T-helper 2 cell (primary cell): ENCODE data around the gene DCLRE1B.

ENCODE experiments used
- DNase-seq, 5 experiments: peaks; one replicate each; pipeline versions ENCODE4 v3.0.0 to v3.0.0-alpha.2; 2012 to 2022

DCLRE1B gene

DNA sequence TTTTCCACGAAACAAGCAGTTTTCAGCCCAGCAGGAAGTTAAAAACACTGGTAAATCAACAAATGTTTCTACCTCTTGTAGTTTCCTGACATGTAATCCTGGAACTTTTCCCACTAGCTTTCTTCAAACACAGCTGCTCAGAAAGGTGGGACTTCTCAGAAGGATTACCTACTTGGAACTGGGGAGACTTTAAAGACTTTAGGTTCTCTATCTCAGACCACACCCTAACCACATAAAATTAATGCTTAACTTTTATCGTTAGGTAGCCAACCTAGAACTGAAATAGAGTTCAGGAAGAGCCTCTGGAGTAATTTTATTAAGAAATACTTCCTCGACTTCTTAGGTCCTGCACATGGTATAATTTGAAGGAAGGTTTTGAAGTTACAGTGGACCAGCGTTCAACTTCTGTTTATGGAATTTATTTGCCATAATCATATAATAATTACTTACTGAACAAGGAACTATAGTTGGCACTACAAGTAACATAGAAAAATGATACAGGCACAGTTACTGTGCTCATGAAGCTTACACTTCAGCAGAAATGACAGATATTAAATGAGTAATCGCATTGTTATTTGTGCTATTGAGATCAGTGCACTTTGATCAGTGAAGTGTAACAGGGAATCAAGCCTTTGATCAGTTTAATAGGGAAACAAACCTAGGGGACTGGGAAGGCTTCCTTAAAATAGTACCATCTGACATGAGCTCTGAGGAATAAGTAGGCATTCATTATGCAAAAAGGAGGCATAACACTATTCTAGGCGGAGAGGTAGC is 17.5 kb upstream of the DCLRE1B start, which contains the start of gene BCL2L15:
TSS of gene BCL2L15 (minus strand) at position 180 of the 774 bp plus-strand sequence. CDS start 206 bp downstream, outside the sequence.
- DNase-seq, result no peak

DNA sequence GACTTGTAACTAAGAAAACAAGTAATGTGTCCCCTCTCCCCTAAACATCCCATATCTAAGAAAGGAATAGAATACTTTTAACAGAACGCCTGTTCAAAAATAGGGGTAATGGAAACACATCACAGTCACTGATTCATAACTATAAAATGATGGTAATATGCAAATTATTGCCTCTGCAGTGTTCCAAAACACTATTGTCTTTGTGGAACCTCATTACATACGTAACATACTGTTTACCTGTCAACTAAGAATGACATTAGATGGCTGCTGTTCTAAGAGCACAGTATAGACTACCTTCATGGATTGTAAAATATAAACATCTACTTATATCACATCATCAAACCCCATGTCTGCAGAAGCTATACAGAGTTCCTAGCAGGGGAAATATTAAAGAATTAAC is 14.3 kb upstream of the DCLRE1B start:
- DNase-seq, result no peak

DNA sequence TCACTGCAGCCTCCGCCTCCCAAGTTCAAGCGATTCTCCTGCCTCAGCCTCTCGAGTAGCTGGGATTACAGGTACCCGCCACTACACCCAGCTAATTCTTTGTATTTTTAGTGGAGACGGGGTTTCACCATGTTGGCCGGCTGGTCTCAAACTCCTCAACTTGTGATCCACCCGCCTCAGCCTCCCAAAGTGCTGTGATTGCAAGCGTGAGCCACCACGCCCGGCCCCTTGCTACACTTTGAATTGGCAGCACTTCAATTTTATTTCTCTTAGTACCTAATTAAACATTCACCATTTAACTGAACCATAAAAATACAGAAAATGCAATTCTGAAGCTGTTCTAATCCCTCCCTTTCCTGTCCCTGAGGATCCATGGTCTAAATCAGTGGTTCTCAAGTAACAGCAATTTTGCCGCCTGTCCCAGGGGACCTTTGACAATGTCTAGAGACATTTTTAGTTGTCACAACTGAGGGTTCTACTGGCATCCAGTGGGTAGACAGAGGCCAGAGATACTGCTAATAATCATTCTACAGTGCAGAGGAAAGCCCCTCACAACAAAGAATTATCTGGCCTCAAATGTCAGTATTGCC is 13.4 kb upstream of the DCLRE1B start:
- no peak for DNase-seq

DNA sequence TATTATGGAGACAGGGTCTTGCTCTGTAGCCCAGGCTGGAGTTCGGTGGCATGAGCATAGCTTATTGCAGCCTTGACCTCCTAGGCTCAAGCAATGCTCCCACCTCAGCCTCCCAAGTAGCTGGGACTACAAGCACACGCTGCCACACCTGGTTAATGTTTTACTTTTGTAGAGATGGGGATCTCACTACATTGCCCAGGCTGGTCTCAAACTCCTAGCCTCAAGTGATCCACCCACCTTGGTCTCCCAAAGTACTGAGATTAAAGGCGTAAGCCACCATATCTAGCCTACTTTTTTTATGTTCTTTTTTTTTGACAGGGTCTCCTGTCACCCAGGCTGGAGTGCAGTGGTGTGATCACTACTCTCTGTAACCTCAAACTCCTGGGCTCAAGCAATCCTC is 11.9 kb upstream of the DCLRE1B start:
- DNase-seq, result no peak

DNA sequence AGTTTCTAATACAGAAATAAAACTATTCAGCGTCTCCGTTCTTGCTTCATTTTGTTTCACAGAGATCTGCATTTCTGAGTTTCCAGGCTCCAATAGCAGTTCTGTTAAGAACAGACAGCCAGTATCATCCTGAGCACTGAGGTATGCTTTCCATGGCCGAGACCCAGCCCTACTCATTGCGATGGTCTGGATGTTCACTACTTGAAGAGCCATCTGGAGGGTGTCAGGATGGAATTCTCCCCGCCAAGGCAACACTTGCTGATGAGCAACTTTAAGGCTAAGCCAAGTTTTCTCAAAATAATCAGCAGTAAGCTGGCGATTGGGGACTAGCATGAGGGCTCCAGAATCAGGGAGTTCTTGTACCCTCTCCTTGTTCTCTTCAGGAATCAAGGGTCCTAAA is 10.0 kb upstream of the DCLRE1B start:
- DNase-seq, result no peak

DNA sequence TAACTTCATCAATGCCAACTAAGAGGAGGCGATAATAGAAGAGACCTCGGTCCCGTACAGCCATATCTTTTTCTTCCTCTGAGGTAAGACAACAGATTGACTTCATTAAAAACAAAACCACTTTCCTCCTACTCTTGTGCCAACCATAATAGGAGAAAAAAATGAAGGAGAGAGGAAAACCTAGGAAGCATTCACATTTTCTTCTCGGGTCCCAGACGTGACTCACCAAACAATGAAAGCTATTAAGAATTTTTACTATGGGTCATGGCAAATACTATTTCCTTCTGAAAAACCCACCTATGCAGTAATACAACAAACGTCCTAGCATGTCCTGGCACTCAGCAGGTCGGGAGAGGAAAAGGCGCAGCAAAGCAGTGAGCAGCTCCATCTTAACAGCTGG is 9.2 kb upstream of the DCLRE1B start:
- DNase-seq, result no peak

DNA sequence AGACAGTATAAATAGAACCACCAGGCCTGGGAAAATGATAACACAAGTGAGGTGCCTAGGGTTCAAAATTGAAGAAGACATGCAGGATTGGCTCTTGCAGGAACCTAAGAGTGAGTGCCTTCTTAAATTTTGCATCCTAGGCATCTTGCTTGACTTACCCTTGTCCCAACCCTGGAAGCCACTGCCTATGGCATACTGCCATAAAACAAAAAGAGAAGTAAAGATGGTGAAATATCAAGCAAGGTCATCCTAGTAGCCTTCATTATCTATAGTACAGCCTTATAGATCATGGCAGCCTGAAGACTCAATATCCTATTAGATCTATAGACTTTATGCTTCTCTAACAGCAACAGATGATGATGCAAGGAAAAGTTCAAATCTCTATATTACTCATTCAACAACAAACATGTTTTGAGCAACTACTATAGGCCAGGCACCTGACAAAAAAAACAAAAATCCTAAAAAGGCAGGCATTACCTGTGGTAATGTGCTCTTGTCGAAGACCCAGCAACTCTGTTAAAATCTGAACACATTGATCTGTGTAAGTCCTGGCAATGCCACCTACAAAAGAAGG is 6.8 kb upstream of the DCLRE1B start:
- peak in 1 of 5 experiments; percentile 34 for DNase-seq

DNA sequence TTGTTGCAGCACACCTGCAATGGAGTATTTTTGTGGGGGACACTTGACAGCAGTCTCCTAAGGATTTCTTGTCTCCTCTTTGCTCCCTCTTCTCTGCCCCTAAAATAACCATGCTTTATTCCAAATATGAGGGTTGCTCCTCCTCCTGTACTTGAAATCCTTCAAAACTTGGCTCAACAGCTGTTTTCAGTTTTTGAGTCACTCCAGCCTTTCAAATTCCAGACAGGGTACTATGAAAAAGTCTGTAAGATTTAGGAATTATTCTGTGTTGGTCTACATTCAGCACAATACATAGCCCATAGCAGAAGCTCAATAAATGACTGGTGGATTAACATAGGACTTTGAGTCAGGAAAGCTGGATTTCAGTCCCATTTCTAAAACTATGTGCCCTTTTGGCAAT is 6.0 kb upstream of the DCLRE1B start:
- no peak for DNase-seq

DNA sequence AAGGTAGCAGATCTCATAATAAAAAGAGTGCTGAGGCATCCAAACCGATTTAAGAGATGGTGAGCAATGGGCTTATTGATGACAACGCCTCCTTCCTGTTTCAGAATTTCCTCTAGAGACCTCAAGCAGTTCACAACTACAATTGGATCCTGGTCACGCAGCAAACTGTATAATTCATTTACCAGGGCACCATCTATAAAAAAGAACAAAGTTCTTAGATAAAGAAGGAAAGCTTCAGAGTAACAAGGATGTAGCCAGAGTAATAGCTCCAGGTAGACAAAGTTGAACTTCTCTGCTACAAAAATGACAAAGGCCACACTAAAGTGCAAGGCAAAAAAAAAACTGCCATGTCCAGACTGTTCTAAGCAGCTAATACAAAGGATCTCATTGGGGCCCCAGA is 3.9 kb upstream of the DCLRE1B start:
- peak in 1 of 5 experiments; percentile 51 for DNase-seq

DNA sequence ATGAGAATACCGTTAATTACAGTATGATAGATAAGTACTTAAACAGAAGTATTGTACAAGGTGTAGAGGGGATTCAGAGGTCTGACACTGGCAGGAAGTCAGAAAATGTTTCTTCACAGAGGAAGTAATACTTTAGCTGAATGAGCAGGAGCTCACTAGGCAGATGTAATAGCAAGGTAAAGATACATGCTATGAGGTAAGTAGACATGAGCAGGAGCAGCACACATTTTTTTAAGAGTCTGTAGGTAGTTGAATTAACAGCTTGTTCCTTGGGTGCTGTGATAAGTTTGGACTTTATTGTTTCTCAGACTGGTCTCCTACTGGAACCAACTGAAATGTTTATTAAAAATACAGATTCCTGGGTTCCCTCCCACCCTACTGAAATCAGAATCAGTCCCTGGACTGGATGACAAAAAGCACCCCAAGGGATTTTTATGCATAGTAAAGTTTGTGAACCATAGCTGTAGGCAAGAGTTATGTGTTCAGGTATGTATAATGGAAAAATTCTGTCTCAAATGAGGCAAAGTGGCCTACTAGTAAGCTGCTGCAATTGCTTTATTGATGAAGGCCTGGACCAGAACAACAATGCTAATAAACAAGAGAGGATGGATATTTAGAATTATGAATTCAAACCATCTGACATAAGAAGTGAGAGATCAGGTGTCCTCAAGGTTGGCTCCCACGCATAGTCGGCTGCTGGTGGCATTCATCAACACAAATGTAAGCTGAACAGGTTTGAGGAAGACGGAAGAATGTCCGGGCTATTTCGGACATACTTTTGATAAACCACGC is 1.4 kb upstream of the DCLRE1B start:
- DNase-seq, result peak in 1 of 5 experiments; percentile 67

DNA sequence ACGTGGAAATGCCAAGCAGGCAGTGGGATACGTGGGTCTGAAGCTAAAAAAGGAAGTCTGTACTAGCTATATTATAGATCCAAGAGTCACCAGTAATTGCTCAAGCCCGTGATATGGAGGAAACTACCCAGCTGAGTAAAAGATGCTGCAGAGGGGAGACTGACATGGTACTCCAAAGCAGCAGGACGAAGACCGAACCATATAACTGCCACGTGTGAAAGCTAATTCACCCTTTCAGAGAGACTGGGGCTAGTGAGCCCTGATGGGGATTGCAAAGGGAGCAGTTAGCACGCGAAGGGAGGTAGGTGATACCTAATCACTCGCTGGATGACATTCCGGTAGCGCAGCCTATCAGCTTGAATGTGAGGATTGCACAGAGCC is 843 bp upstream of the DCLRE1B start:
- peak in 1 of 5 experiments; percentile 90 for DNase-seq

DNA sequence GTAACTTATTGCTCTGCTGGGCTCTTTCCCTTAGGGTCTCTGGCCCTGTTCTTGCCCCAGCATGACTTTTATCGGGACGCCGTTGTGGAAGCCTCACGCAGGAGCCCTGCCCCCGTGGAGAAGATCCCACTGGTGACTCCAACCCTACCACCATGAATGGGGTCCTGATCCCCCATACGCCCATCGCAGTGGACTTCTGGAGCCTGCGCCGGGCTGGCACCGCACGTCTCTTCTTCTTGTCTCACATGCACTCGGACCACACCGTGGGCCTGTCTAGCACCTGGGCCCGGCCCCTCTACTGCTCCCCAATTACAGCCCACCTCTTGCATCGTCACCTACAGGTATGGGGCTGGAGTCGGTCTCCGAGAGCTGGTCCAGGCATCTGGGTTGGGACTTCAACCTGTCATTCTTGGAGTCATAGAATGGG is 322 bp downstream of the DCLRE1B start:
- DNase-seq, result peak in 2 of 5 experiments; percentile 18 to 40

DNA sequence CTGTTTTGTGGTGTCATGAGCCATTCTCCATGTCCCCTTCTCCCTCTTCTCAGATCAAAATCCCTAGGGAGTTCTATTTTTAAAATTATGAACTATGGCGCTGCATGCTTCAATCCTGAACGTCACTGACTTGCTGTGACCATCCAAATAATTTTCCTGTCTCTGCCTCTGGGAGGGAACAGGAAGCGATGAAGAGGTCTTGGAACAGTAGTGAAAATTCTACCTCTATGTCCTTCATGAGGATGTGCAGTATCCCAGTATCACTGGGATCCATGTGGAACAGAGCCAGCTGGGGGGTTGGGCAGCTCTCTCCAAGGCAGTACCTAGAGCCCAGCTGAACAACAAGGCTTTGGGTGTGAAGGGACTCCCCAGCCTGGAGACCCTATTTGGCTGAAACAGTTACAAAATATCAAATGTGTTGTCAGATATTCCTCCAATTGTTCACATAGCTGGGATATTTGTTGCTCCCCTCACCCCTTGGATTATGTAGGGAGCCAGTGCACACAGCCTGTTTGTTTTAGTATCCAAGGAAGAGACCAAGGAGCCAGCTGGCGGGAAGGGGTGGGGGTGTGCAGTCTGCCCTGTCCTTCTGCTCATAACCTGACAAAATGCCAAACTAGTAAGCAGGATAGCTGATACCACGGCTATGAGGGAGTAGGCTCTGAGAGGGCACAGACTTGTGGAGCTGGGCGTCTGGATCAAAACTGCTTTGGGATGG is 7.6 kb downstream of the DCLRE1B start:
- no peak for DNase-seq

DNA sequence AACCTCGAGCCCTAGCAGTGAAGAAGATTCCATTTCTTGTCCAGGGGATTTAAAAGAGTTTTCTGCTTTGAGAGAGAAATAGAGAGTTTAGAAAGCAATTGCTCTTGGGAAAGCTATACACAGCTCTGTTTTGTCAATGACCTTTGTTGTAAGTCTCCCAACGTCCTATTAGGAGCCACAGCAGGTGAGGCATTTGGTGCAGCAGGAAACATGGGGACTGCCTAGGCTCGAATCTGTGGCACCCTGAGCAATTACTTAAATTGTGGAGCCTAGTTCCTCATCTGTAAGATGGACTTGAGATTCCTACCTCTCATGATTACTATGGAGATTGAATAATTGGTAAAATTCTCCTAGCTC is 8.2 kb downstream of the DCLRE1B start:
- no peak for DNase-seq

DNA sequence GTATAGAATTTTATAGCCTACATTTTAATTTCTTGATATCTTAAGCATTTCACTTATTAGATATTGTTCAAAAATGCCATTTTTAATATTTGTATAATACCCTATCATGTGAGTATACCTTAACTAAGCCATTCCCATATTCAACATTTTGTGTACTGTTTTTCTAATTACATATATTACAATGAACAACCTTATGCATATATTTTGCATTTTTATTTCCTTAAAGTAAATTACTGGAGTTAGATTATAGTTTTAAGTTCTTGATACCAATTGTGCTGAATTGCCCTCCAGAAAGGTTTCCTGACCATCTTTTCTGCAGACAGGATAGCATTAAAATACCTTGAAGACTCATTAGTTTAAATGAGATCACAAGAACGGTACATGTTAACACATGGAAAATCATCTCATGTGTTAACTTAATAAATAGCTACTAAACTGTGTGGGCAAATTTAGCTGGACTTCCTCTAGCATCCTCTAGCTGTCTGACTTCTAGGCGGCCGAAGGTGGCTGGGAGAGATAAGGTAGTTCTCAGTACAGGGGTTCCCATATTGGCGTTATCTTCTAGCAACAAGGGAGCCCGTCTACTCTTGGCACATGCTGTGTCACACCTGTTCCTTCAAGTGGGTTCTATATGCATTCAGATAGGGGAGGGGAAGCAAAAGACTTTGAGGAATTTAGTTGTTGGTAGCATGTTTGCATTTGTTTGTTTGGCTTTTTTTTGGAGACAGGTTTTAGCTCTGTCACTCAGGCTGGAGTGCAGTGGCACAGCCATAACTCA is 8.9 kb downstream of the DCLRE1B start:
- DNase-seq, result no peak

DNA sequence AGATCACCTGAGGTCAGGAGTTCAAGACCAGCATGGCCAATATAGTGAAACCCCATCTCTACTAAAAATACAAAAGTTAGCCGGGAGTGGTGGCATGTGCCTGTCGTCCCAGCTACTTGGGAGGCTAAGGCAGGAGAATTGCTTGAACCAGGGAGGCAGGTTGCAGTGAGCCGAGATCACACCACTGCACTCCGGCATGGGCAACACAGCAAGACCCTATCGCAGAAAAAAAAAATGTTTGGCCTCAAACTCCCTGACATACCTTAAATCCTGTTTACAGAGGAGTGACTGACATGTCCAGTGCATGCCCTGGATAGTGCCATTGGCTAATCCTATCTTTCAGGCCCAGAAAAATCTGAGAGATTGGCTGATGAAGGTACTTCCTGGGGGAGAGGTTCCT is 11.8 kb downstream of the DCLRE1B start:
- DNase-seq, result no peak

DNA sequence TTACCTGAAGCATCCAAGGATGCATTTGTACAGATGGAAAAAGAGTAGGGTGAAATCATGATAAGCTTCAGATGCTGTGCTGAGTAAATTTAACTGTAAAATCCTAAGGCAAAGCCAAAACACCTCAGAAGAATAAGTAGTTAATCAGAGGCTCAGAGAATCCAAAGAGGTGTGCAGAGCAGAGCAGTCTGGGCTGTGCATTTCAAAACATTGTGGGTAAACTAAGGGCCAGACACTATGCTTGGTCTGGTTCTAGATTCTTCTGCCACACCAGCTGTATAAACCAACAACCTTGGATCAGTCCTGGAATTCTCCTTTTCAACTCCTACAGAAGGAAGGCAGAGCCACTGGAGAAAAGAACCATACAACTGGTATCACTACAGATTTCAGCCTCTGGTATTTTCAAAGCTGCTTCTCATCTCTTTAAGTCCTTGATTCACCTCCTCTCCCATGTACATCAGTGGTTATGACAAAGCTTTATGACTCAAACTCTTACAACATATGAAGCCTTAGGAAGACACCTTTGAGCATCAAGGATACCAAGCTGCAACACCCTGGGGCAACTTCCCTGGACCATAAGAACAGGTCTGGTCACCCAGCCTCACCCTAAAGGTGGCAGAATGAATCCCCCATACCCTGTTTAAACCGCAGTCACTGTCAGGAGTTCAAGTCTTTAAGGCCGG is 12.4 kb downstream of the DCLRE1B start:
- no peak for DNase-seq

DNA sequence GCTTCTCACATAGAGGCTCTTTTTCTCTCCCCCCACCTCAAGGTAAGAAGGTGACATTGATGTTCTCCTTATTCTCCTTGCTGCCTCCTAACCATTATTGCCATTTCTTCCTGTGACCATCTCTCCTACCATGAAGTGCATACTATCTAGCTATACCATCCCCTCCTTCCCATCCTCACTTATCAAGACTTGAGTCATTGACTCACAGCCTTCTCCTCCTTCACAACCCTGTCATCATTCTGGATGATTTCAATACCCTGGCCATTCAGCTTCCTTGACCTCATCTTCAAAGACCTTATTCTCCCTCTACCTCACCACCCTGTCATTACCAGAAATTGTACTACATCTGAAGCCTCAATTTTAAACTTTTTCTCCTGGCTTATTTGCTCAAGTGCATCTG is 13.1 kb downstream of the DCLRE1B start:
- DNase-seq, result no peak

DNA sequence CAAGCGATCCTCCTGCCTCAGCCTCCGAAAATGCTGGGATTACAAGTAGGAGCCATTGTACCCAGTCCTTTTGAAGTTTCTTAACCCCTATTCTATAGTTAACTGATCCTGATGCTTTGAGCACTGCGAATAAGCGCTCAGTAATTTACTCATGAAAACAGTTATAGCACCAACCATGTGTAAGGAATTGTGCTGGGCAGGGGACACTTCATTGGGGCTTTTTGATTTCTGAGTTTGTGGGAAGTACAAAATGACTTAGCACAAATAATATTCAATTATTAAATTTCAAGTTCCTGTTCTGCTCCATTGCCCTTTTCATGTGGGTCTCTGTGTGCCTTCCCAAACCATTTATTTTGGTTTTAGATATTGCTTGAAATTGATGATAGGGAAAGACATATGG is 17.8 kb downstream of the DCLRE1B start:
- no peak for DNase-seq

DNA sequence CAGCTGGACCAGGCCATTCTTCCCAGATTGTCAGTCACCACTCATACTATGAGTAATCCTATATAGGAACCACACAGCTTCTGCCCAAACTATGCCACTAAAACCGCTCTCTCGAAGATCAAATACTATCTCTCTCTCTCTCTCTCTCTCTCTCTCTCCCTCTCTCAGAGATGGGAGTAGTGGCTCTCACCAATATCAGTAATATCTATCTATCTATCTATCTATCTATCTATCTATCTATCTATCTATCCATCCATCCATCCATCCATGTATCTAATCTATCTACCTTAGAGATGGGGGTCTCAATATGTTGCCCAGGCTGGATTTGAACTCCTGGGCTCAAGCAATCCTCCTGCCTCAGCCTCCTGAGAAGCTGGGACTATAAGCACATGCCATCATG is 19.3 kb downstream of the DCLRE1B start:
- no peak for DNase-seq
